Breast epithelium (tissue), 3 donors: ENCODE data around the gene LGALSL.

Experiments
- CTCF ChIP-seq, 3 donors: fragments of 450-650 bp; IDR thresholded peaks; one replicate each; pipeline ENCODE4 v1.5.1; 2016 to 2017; ENCODE audit warnings: antibody characterized with exemption in 3 of 3, mild to moderate bottlenecking in 3 of 3, moderate library complexity in 3 of 3
- POLR2A ChIP-seq: fragments of 450-650 bp; IDR thresholded peaks from one replicate; pipeline ENCODE4 v1.6.1; 2016; ENCODE audit warnings: antibody characterized with exemption, mild to moderate bottlenecking, moderate library complexity
- POLR2AphosphoS5 ChIP-seq, 3 donors: sonication (generic); formaldehyde crosslinking; IDR thresholded peaks; one replicate each; pipeline ENCODE4 v1.6.1; 2017; ENCODE audit warnings: antibody characterized with exemption in 3 of 3

DNA sequence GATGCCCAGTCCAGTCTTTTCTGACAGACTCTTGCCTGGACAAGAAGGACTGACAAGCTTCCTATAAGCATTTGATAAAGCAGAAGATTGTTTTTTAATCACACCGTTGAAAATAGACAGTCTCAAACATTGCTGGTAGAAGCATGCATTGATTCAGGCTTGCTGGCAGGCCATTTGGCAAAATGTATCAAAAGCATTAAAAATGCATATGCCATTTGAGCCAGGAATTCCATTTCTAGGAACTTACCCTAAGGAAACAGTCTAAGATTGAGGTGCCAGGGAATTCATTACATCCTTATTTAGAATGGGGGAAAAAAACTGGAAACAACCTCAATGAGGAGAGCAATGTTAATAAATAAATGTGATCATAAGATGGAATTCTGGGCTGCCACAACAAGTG is 20.7 kb downstream of the LGALSL start:
- TF ChIP-seq CTCF (IDR thresholded peaks at IDR 0.05) (no peak), POLR2AphosphoS5 (IDR thresholded peaks at IDR 0.05) (no peak), POLR2A (no peak)
